Cardiac fibroblast (primary cell): Measurements from ENCODE around the gene ZNF415.

Source experiments
- DNase-seq, 2 donors: peaks; one replicate each; pipeline versions ENCODE4 v3.0.0 to v3.0.0-alpha.2; 2010; ENCODE audit warnings: low read depth in 2 of 2
- H3K4me3 ChIP-seq, 2 donors: replicated peaks in 1 of 2; 1 replicate in 1 of 2; 2 replicates in 1 of 2; pipeline ENCODE4 v1.5.1; 2011; ENCODE audit warnings: low read depth in 2 of 2, low read length in 2 of 2, mild to moderate bottlenecking in 2 of 2, moderate library complexity in 1 of 2
- CTCF ChIP-seq: IDR thresholded peaks from one replicate; pipeline ENCODE4 v1.5.1; 2011; ENCODE audit warnings: low read depth, mild to moderate bottlenecking, low read length, inconsistent platforms

Gene ZNF415

GRCh38 chr19:53160350-53160749, 27.6 kb upstream of the ZNF415 start:
- DNase-seq, result no peak
- H3K4me3 ChIP-seq, result no peak overlapping the region

GRCh38 chr19:53158119-53158656, 25.5 kb upstream of the ZNF415 start:
- H3K4me3 ChIP-seq, result peak overlapping the region; percentile 64 to 66
- TF ChIP-seq CTCF, result no peak
- DNase-seq, result peak; percentile 31 to 39

More at GRCh38 chr19:53160350-53160749, 27.6 kb upstream of the ZNF415 start:
- TF ChIP-seq CTCF, result no peak

GRCh38 chr19:53157626-53158025, 24.9 kb upstream of the ZNF415 start:
- no peak for TF ChIP-seq CTCF
- DNase-seq, result peak; percentile 12 to 21
- peak overlapping the region; percentile 64 to 66 for H3K4me3 ChIP-seq

- TF ChIP-seq CTCF, result no peak
- no peak overlapping the region for H3K4me3 ChIP-seq
- no peak for DNase-seq
Measured at GRCh38 chr19:53156850-53157249, 24.1 kb upstream of the ZNF415 start.

GRCh38 chr19:53147645-53148044, 14.9 kb upstream of the ZNF415 start:
- no peak overlapping the region for H3K4me3 ChIP-seq
- DNase-seq, result no peak
- no peak for TF ChIP-seq CTCF

- no peak overlapping the region for H3K4me3 ChIP-seq
- no peak for TF ChIP-seq CTCF
- DNase-seq, result no peak
Measured at GRCh38 chr19:53140351-53140750, 7.6 kb upstream of the ZNF415 start.

GRCh38 chr19:53136432-53136831, 3.7 kb upstream of the ZNF415 start:
- DNase-seq, result no peak
- TF ChIP-seq CTCF, result no peak
- H3K4me3 ChIP-seq, result no peak overlapping the region
